OCI-LY7 (cell line): Measurements from ENCODE around the gene NSD2. TPM values are rescaled to one million over a fixed set of nuclear protein-coding genes. Genes with fewer than 3 reads are reported as not detected.

Experiments used
- BruUV-seq: library from RNA; stranded (reverse); fragments of 400-500 nt; replicated peaks from 2 replicates; lab custom pipeline; 2021; lab: Mats Ljungman, UMichigan
- CTCF ChIA-PET: fragments of 300-600 bp; sonication (Branson Sonifier 250); formaldehyde crosslinking; loops from one replicate; lab custom pipeline; 2022; ENCODE audit warnings: antibody characterized with exemption; ENCODE audit not compliant: unreplicated experiment; lab: Charles Lee
- POLR2A ChIA-PET: fragments of 300-600 bp; sonication (Branson Sonifier 250); formaldehyde crosslinking; loops from one replicate; lab custom pipeline; 2022; ENCODE audit warnings: antibody characterized with exemption; lab: Charles Lee
- DNase-seq: peaks from one replicate; pipeline ENCODE4 v3.0.0-alpha.2; 2015; ENCODE audit warnings: low spot score
- H2AFZ ChIP-seq: fragments of 200-600 bp; sonication (generic), shearing (Covaris generic); 2 replicates; pipeline ENCODE4 v1.6.1; 2014; ENCODE audit warnings: mild to moderate bottlenecking, antibody characterized with exemption, low read length, moderate library complexity
- H3K27ac ChIP-seq: fragments of 200-600 bp; sonication (generic); 2 replicates; pipeline ENCODE4 v1.5.1; 2014; ENCODE audit warnings: mixed run types, low read depth, mild to moderate bottlenecking, moderate library complexity, low read length, inconsistent platforms; ENCODE audit not compliant: poor library complexity, severe bottlenecking
- H3K36me3 ChIP-seq: fragments of 200-600 bp; sonication (generic); 2 replicates; pipeline ENCODE4 v1.6.1; 2014; ENCODE audit warnings: mild to moderate bottlenecking, antibody characterized with exemption, low read length, moderate library complexity, mixed read lengths; ENCODE audit not compliant: insufficient read depth
- H3K4me1 ChIP-seq: fragments of 200-600 bp; sonication (generic); 2 replicates; pipeline ENCODE4 v1.5.1; 2014; ENCODE audit warnings: mild to moderate bottlenecking, low read length; ENCODE audit not compliant: insufficient read depth, poor library complexity, severe bottlenecking
- H3K4me2 ChIP-seq: fragments of 200-600 bp; sonication (generic); 2 replicates; pipeline ENCODE4 v1.6.1; 2014; ENCODE audit warnings: mild to moderate bottlenecking, low read length
- H3K4me3 ChIP-seq: fragments of 200-600 bp; sonication (generic); 2 replicates; pipeline ENCODE4 v1.5.1; 2014; ENCODE audit warnings: mild to moderate bottlenecking, low read depth, low read length; ENCODE audit not compliant: poor library complexity, severe bottlenecking
- H3K79me2 ChIP-seq: fragments of 200-600 bp; sonication (generic); 2 replicates; pipeline ENCODE4 v1.6.1; 2016; ENCODE audit warnings: low read depth, mild to moderate bottlenecking, low read length, moderate library complexity, mixed read lengths; ENCODE audit not compliant: insufficient read depth
- H3K9me2 ChIP-seq: fragments of 200-600 bp; sonication (generic); 2 replicates; pipeline ENCODE4 v1.6.1; 2016; ENCODE audit warnings: mild to moderate bottlenecking, low read length, mixed read lengths; ENCODE audit not compliant: insufficient read depth
- H3K9me3 ChIP-seq: fragments of 200-600 bp; sonication (generic); 2 replicates; pipeline ENCODE4 v1.6.1; 2014; ENCODE audit warnings: mild to moderate bottlenecking, mixed run types, low read length, mixed read lengths
- H4K20me1 ChIP-seq: fragments of 200-600 bp; sonication (generic); 2 replicates; pipeline ENCODE4 v1.6.1; 2014; ENCODE audit warnings: mild to moderate bottlenecking, antibody characterized with exemption, low read length, moderate library complexity, mixed read lengths; ENCODE audit not compliant: insufficient read depth
- CTCF ChIP-seq: fragments of 200-600 bp; sonication (generic); conservative IDR thresholded peaks from 2 replicates; pipeline ENCODE4 v1.5.1; 2014; ENCODE audit warnings: mild to moderate bottlenecking, antibody characterized with exemption, low read length, moderate library complexity, mixed read lengths
- EZH2phosphoT487 ChIP-seq: fragments of 200-600 bp; sonication (generic); IDR thresholded peaks from 2 replicates; pipeline ENCODE4 v1.6.1; 2018; ENCODE audit warnings: low read depth, borderline replicate concordance, mild to moderate bottlenecking, mixed run types, antibody characterized with exemption, low read length, moderate library complexity, mixed read lengths
- intact Hi-C: fragments of 100-400 bp; cut with micrococcal nuclease; formaldehyde crosslinking; loops from one replicate; pipeline ENCODE4 v1.10.0; 2022; ENCODE audit not compliant: unreplicated experiment
- total RNA-seq, 2 experiments: library from RNA; depleted of rRNA in 1 of 2; stranded (reverse); fragments of >200 nt in 1 of 2; shearing (Covaris generic) in 1 of 2; gene quantifications; 2 replicates each; pipeline ENCODE4 v1.2.3, GENCODE V29; 2014 to 2022

Gene NSD2
- total RNA-seq, 2 experiments from 2014 or later, result 169 to 329 TPM

DNA sequence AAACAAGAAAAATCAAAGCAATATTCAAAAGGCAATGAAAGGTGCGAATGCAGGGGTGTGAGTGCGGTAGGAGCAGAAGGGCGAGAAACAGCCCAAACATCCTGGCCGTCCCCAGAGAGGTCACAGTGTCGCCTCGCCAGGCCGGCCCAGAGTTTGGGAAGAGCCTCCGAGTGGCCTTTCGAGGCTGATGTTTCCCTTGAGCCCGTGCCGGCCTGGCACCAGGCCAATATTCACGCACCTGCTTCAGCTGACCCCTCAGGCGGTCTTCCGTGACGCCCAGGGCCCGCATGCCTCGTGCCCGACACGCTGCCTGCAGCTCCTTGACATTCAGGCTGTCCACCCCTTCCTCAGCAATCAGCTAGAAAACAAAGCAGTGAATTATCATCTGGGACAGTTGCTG is 45.9 kb upstream of the NSD2 start:
- no peaks in the 10 kb centered on the region for H4K20me1 ChIP-seq
- H3K4me3 ChIP-seq, result no peak overlapping the region
- POLR2A ChIA-PET, result no interaction called here
- no peak overlapping the region for H2AFZ ChIP-seq
- TF ChIP-seq EZH2phosphoT487, result no peak
- TF ChIP-seq CTCF, result no peak
- H3K4me1 ChIP-seq, result no peaks in the 10 kb centered on the region
- H3K9me2 ChIP-seq, result no peaks in the 10 kb centered on the region
- peaks cover 60% of the 10 kb centered on the region for H3K36me3 ChIP-seq
- CTCF ChIA-PET, result no interaction called here
- no peaks in the 10 kb centered on the region for H3K79me2 ChIP-seq
- no peak for DNase-seq
- H3K27ac ChIP-seq, result no peak overlapping the region
- intact Hi-C loops, result no loop called here
- no peak overlapping the region for H3K4me2 ChIP-seq
- no TSS peak for BruUV-seq
- no peaks in the 10 kb centered on the region for H3K9me3 ChIP-seq

GRCh38 chr4:1826531-1827350 is 44.5 kb upstream of the NSD2 start:
- H2AFZ ChIP-seq, result no peak overlapping the region
- intact Hi-C loops, result no loop called here
- no peaks in the 10 kb centered on the region for H3K4me1 ChIP-seq
- CTCF ChIA-PET, result interaction anchor here (0.5 kb wide), 1 partner anchor 97 kb away, joined by 3 read pairs; no protein-coding TSS in a partner anchor
- no peaks in the 10 kb centered on the region for H3K9me3 ChIP-seq
- POLR2A ChIA-PET, result no interaction called here
- no peak for DNase-seq
- no peak overlapping the region for H3K27ac ChIP-seq
- no peak overlapping the region for H3K4me3 ChIP-seq
- no peaks in the 10 kb centered on the region for H4K20me1 ChIP-seq
- TF ChIP-seq CTCF (no peak), EZH2phosphoT487 (no peak)
- no peak overlapping the region for H3K4me2 ChIP-seq
- H3K9me2 ChIP-seq, result no peaks in the 10 kb centered on the region
- H3K79me2 ChIP-seq, result no peaks in the 10 kb centered on the region
- BruUV-seq, result no TSS peak
- peaks cover 65% of the 10 kb centered on the region for H3K36me3 ChIP-seq

GRCh38 chr4:1830234-1830633 is 41.0 kb upstream of the NSD2 start:
- H3K36me3 ChIP-seq, result peaks cover 67% of the 10 kb centered on the region
- no peak for TF ChIP-seq CTCF
- no peak for TF ChIP-seq EZH2phosphoT487
- POLR2A ChIA-PET, result interaction anchor here (0.6 kb wide), 2 partner anchors 718 to 1525 kb away, joined by 3 to 4 read pairs; no protein-coding TSS in a partner anchor

More at GRCh38 chr4:1830234-1830633, 41.0 kb upstream of the NSD2 start:
- Histone ChIP-seq H3K4me2 (no peak overlapping the region), H3K4me3 (no peak overlapping the region), H3K27ac (no peak overlapping the region), H3K9me2 (no peaks in the 10 kb centered on the region), H3K9me3 (no peaks in the 10 kb centered on the region), H4K20me1 (no peaks in the 10 kb centered on the region), H3K4me1 (peaks cover 20% of the 10 kb centered on the region), H2AFZ (no peak overlapping the region), H3K79me2 (no peaks in the 10 kb centered on the region)
- DNase-seq, result no peak
- intact Hi-C loops, result no loop called here
- BruUV-seq, result no TSS peak
- CTCF ChIA-PET, result no interaction called here
